Occipital lobe (tissue), 2 donors: Measurements from ENCODE around the gene VAV3. TPM values are rescaled to one million over a fixed set of nuclear protein-coding genes. Genes with fewer than 3 reads are reported as not detected.

ENCODE experiments used
- DNase-seq: peaks from one replicate; lab custom pipeline; 2025; lab: John Stamatoyannopoulos, UW
- total RNA-seq: library from RNA; depleted of rRNA; stranded (reverse); fragments of >200 nt; gene quantifications from one replicate; pipeline ENCODE4 v1.2.3, GENCODE V29; 2014

Gene VAV3
- total RNA-seq, 1 donor from 2014 or later, result 2.8 TPM

- DNase-seq, result no peak
These were observed 170.4 kb downstream of the VAV3 start for GRCh38 chr1:107794571-107794970.

- no peak for DNase-seq
These were observed 171.0 kb downstream of the VAV3 start for GRCh38 chr1:107793896-107794453.

- no peak for DNase-seq
These were observed 173.6 kb downstream of the VAV3 start for GRCh38 chr1:107791348-107791747.

- no peak for DNase-seq
These were observed 175.0 kb downstream of the VAV3 start for GRCh38 chr1:107789817-107790524.

- DNase-seq, result no peak
These were observed 176.5 kb downstream of the VAV3 start for GRCh38 chr1:107788206-107789202.

GRCh38 chr1:107787299-107787698 is 177.7 kb downstream of the VAV3 start:
- no peak for DNase-seq

GRCh38 chr1:107786203-107786845 is 178.7 kb downstream of the VAV3 start:
- DNase-seq, result no peak

- DNase-seq, result no peak
These were observed 179.3 kb downstream of the VAV3 start for GRCh38 chr1:107785496-107786202.

GRCh38 chr1:107782217-107782845 is 182.6 kb downstream of the VAV3 start:
- DNase-seq, result no peak

GRCh38 chr1:107781245-107781644 is 183.7 kb downstream of the VAV3 start:
- DNase-seq, result no peak

- no peak for DNase-seq
These were observed 187.3 kb downstream of the VAV3 start for GRCh38 chr1:107777664-107778047.

GRCh38 chr1:107776900-107777663 is 187.9 kb downstream of the VAV3 start:
- DNase-seq, result no peak

GRCh38 chr1:107771377-107771776 is 193.6 kb downstream of the VAV3 start:
- DNase-seq, result no peak

- DNase-seq, result no peak
These were observed 197.8 kb downstream of the VAV3 start for GRCh38 chr1:107767156-107767582.

GRCh38 chr1:107766533-107766932 is 198.4 kb downstream of the VAV3 start:
- no peak for DNase-seq

- DNase-seq, result no peak
These were observed 202.1 kb downstream of the VAV3 start for GRCh38 chr1:107762751-107763390.

GRCh38 chr1:107760065-107760464 is 204.9 kb downstream of the VAV3 start:
- no peak for DNase-seq

- DNase-seq, result peak; percentile 29
These were observed 214.5 kb downstream of the VAV3 start for GRCh38 chr1:107750364-107750959.

GRCh38 chr1:107748531-107748930 is 216.4 kb downstream of the VAV3 start:
- DNase-seq, result no peak
